GM18511 (cell line): ENCODE results near the gene LRP1.

Source experiments
- ATAC-seq: cut with Tn5 transposase; IDR thresholded peaks from one replicate; pipeline ENCODE4 v1.9.1; 2021; ENCODE audit warnings: mild to moderate bottlenecking, moderate library complexity; ENCODE audit not compliant: unreplicated experiment

LRP1 gene

GRCh38 chr12:57233357-57234232, 105.3 kb downstream of the LRP1 start:
- ATAC-seq: no peak

GRCh38 chr12:57234233-57234570, 105.9 kb downstream of the LRP1 start:
- ATAC-seq: no peak

DNA sequence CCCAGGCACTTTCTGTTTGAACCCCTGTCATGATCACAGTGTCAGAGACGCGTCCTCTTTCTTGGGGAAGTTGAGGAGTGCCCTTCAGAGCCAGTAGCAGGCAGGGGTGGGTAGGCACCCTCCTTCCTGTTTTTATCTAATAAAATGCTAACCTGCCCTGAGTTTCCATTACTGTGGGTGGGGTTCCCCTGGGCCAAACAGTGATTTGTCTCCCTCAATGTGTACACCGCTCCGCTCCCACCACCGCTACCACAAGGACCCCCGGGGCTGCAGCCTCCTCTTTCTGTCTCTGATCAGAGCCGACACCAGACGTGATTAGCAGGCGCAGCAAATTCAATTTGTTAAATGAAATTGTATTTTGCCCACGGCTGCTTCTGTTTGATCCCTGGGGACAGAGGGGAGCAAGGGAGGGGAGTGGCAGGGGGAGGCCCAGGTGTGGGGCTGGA, 106.3 kb downstream of the LRP1 start:
- no peak for ATAC-seq

DNA sequence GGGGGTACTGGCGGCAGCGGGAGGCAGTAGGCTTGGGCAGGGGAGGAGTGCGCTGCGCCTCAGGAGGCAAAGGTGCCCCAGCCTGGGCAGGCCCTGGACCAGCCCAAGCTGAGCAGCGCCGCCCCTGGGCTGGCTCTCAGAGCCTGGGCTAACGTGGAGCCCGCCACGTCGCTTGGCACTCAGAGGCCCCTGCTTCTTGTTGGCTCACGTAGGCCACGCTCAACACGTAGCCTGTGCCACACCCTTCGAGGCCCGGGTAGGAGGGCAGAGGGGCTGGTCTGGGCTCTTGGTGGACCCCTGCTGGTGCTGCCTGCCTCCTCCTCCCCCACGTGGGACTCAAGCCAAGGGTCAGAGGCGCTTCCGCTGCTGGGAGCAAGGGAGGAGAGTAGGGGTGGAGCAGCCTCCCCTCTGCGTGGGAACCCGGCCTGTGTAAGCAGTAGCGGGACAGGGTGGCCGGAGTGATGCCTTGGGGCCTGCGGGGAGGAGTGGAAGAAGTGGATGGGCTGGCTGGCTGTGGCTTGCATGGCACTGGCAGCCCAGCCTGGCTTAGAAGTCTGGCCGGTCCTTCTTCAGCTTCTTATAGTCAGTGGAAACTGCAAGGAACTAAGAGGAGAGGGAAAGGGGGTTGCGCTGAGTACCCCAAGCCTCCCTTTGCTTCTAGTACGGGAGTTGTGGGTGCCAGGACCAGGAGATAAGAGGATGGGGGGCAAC, 106.9 kb downstream of the LRP1 start:
- ATAC-seq: no peak

GRCh38 chr12:57235728-57236131, 107.4 kb downstream of the LRP1 start:
- ATAC-seq: no peak

- ATAC-seq: no peak
Observed at GRCh38 chr12:57236201-57236924, 108.1 kb downstream of the LRP1 start.

GRCh38 chr12:57236925-57237595, 108.8 kb downstream of the LRP1 start:
- ATAC-seq: no peak

DNA sequence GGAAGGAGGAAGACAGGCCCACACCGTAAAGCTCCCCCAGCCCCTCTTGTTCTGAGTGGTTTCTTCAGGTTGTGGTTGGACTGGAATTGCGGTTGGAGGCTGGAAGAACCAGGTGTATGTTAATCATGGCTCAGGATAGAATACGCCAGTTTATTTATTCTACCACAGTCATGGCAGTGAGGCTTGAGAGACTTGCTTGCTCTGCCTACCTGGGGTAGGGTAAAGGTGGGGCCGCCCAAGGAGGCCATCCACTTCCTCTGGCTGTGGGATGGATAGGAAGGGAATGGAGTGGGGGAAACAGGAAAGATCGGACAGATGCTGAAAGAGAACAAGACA, 109.3 kb downstream of the LRP1 start:
- ATAC-seq: no peak

DNA sequence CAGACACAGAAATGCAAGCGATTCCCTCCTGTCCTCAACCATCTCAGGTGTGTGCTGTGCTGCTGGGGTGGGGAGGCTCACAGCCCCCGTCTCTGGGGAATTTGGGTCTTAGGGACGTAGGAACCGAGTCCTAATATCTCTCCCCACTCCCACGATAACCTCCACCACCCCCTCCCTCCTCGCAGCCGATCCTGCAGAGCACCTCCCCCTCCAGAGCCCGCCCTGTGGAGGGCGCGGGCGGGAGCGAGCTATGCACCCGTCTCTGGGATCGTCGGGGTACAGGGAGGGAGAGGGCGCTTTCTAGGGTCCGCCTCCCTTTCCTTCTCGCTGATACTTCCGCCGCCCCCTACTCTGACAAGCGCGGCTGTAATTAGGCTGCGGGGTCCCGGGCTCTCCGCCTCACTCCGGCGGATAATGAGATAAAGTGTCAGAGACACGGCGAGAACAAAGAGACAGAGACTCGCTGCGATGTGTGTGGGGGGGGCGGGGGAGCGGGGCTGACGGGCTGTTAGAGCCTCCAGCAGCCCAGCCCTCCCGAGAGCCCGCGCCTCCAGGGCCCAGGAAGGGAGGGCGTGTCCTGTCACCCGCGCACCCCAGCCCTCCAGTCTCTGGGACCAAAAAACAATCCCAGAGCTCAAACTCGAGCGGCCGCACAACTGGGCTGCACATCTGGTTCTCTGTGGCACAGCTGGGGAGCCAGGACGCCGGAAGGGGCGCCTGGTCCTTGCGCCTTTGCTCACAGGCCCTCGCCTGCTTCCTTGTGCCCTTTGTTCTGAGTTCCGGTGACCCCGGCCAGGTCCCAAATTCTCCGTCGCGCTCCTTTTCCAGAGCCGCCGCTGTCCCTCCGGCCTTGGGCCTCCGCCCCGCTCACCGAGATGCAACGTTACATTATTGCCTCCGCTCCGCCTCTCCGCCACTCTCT, 109.9 kb downstream of the LRP1 start:
- no peak for ATAC-seq

DNA sequence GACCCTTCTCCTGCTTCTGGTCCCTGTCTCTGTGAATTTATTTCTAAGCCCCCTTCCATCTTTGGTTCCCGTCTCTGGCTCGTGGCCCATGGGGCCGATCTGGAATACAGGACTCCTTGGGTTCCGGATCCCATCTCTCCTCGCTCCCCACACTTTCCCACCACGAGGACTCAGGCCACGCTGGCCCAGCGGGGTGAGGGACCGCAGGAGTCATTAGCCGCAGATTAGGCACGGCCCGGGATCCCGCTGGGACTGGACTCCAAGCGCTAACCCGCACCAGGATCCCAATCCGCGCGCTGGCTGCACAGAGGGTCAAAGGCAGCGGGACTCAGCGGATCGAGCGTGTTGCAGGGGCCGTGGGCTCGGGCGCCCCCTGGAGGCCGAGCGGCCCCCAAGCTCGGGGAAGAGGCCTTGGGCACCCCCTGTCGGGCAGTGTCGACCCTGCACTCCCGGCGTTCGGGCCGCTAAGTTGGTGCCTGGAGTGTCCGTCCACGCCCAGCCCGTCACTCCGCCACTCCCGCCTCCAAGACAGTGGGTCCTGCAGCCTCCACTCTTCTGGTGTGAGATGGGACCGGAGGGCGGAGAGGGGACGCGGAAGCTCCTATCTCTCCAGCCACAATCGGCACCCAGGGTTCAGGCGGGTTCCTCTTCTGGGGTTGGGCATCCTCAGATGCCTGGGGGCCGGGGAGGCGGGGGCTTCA, 110.7 kb downstream of the LRP1 start:
- ATAC-seq: peak; percentile 62

DNA sequence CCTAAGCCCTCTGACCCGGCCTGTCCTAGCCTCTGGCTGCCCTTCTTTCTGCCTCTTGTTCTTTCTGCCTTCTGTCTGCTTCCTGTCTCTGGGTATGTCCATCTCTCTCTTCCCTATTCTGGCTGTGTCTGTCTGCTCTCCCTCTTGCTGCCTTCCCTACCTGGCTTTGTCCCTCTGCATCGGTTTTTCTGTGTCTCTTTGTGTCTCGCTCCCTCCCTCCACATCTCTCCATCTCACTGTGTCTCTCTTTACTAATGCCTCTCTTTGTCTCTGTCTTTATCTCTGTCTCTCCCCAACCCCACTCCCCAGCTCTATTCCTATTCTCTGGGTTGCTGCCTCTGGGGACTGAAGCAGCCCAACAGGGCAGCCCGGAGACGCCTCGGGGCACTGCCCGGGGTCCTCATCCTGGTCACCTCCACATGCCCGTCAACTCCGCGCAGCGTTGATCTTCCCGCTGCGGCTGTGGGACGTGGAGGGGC, 111.3 kb downstream of the LRP1 start:
- peak; percentile 4 for ATAC-seq

DNA sequence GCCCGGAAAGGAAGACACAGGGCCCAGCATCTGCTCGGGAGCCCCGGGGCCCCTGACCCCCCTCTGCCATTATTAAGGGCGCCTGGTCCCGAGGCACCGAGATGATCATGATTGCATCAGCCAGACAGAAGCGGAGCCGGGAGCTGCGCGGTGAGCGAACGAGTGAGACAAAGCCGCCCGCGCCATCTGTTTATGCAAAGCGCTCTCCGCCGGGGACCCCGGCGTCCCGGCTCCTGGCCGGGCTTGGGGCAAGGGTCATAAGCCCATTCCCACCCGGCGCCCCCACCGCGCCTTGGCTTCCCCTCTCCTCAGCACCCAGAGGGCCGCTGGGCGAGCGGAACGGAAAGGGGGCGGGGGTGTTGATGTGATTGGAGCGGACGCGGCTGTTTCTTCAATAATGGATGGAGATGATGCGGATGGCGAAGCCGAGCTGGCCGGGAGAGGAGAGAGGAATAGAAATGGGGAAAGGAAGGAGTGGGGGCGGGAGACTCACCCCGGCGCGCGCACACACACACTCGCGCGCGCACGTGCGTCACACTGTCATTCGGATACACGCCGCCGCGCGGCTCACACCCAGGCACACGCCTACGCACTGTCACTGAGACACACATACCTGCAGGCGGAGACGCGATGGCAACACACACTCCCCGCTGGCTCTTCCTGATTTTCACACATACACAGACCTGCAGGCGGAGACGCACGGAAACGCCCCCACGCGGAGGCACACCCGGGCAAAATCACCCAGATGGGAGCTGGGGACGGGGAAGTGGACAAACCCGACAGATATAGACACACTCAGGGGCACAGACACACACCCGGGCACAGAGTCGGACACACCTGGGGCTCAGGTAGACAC, 112.0 kb downstream of the LRP1 start:
- no peak for ATAC-seq

DNA sequence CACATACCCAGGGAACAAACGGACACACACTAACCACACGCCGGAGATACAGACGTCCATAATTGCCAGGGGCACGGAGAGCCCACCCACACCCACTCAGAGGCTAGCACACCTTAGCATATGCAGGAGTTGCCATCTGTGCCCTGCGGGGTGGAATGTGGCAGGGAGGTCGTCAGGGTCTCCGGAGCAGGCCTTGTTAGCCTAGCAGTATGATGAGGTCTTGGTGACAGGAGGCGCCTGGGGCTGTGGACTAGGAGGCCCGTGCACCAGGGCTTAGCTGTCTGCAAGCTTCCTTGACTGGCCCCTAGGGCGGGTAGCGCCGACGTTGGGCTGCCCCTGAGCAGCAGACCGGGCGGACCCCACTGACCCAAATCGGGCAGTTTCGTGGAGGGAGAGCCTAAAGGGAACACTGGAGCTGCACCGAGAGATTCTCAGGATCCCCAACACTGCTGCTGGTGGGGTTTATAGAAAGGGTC, 112.7 kb downstream of the LRP1 start:
- no peak for ATAC-seq

DNA sequence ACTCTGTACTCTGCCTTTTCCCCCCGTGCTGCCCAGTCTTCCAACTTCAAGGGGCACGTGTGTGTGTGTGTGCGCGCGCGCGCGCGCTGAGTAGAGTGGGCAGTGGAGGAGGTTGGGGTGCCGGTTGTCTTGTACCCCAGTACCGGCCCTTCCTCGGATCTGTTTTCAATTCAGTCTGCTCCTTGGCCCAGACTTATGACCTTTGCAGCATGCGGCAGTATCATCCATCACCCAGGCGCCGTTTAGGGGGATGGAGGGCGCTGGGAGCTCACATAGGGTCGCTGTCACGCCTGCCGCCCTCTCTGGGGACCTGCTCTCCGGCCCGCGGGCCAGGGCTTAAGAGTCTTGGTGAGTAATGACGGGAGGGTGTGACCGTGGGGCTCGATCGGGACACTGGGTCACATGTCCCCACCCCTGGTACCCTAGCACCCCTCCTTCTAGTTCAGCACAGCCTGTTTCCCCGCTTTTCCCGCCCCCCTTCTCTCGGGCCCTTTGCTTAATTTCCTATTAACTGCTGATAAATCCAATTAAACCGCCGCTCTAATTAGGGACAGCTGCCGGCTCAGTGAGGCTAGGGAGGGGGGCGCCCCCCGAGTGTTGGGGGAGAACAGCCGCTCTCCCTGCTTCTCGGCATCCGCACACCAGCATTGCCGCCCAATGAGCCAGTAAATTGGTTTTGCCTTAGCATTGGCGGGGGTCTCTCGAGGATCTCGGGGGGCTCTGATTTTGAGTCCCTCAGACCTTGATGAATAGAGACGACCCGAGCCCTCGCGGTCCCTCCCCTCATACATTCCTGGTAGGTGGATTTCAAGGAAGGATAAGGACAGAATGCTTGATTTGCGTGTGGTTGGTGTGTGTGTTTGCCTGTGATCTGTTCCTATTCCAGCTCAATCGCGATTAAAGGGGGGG, 113.4 kb downstream of the LRP1 start:
- ATAC-seq: no peak

GRCh38 chr12:57242329-57242690, 114.0 kb downstream of the LRP1 start:
- ATAC-seq: no peak

- no peak for ATAC-seq
Observed at GRCh38 chr12:57242691-57243454, 114.6 kb downstream of the LRP1 start.
